Mesenchymal stem cell (in vitro differentiated cells and primary cell): Measurements from ENCODE around the gene SLC8A1.

ENCODE experiments used
- DNase-seq: peaks from one replicate; pipeline ENCODE4 v3.0.0-alpha.2; 2013
- H2AFZ ChIP-seq: one replicate; pipeline ENCODE4 v1.6.1; 2013; ENCODE audit warnings: low read depth, mild to moderate bottlenecking, control low read depth, inconsistent platforms, low read length, moderate library complexity
- H2AK5ac ChIP-seq: 2 replicates; pipeline ENCODE4 v1.6.1; 2013; ENCODE audit warnings: low read length, moderate library complexity, mild to moderate bottlenecking, inconsistent platforms; ENCODE audit not compliant: severe bottlenecking
- H2BK120ac ChIP-seq: one replicate; pipeline ENCODE4 v1.6.1; 2013; ENCODE audit warnings: low read depth, mild to moderate bottlenecking, inconsistent platforms, low read length, moderate library complexity
- H2BK12ac ChIP-seq, 2 experiments: one replicate each; pipeline ENCODE4 v1.6.1; 2013; ENCODE audit warnings: inconsistent platforms in 2 of 2, low read length in 2 of 2, mild to moderate bottlenecking in 2 of 2, moderate library complexity in 2 of 2, control low read depth in 1 of 2
- H2BK15ac ChIP-seq: one replicate; pipeline ENCODE4 v1.6.1; 2013; ENCODE audit warnings: mild to moderate bottlenecking, low read depth, inconsistent platforms; ENCODE audit not compliant: poor library complexity, severe bottlenecking
- H2BK5ac ChIP-seq: 2 replicates; pipeline ENCODE4 v1.6.1; 2013; ENCODE audit warnings: low read depth, mild to moderate bottlenecking, low read length, control low read depth, inconsistent platforms; ENCODE audit not compliant: poor library complexity, severe bottlenecking
- H3K14ac ChIP-seq, 2 experiments: one replicate each; pipeline ENCODE4 v1.6.1; 2013; ENCODE audit warnings: inconsistent platforms in 2 of 2, low read length in 2 of 2, control low read depth in 1 of 2, mild to moderate bottlenecking in 1 of 2, moderate library complexity in 1 of 2
- H3K18ac ChIP-seq, 2 experiments: one replicate each; pipeline ENCODE4 v1.6.1; 2013; ENCODE audit warnings: inconsistent platforms in 2 of 2, low read length in 2 of 2, control low read depth in 1 of 2, low read depth in 1 of 2, mild to moderate bottlenecking in 1 of 2
- H3K23ac ChIP-seq, 2 experiments: one replicate each; pipeline ENCODE4 v1.6.1; 2013; ENCODE audit warnings: inconsistent platforms in 2 of 2, low read length in 2 of 2, mild to moderate bottlenecking in 2 of 2, moderate library complexity in 2 of 2, control low read depth in 1 of 2
- H3K27ac ChIP-seq: 2 replicates; pipeline ENCODE4 v1.5.1; 2013; ENCODE audit warnings: mild to moderate bottlenecking, moderate library complexity, low read length, control low read depth, inconsistent platforms; ENCODE audit not compliant: poor library complexity, severe bottlenecking
- H3K27me3 ChIP-seq, 2 experiments: 2 replicates each; pipeline versions ENCODE4 v1.6.1 to v1.7.0; 2013; ENCODE audit warnings: low read length in 2 of 2, mild to moderate bottlenecking in 2 of 2, moderate library complexity in 2 of 2, control low read depth in 1 of 2, inconsistent platforms in 1 of 2; ENCODE audit not compliant: control insufficient read depth in 1 of 2, insufficient read depth in 1 of 2
- H3K36me3 ChIP-seq, 2 experiments: 2 replicates each; pipeline versions ENCODE4 v1.6.1 to v1.7.0; 2013; ENCODE audit warnings: low read length in 2 of 2, control low read depth in 1 of 2, inconsistent platforms in 1 of 2, low read depth in 1 of 2, mild to moderate bottlenecking in 1 of 2; ENCODE audit not compliant: insufficient read depth in 2 of 2, control insufficient read depth in 1 of 2
- H3K4ac ChIP-seq, 2 experiments: one replicate each; pipeline ENCODE4 v1.6.1; 2013; ENCODE audit warnings: inconsistent platforms in 2 of 2, low read length in 2 of 2, mild to moderate bottlenecking in 2 of 2, moderate library complexity in 2 of 2, control low read depth in 1 of 2, low read depth in 1 of 2
- H3K4me1 ChIP-seq: 2 replicates; pipeline ENCODE4 v1.6.1; 2013; ENCODE audit warnings: low read depth, low read length, control low read depth; ENCODE audit not compliant: control insufficient read depth, insufficient read depth
- H3K4me2 ChIP-seq: 2 replicates; pipeline ENCODE4 v1.6.1; 2013; ENCODE audit warnings: low read length, mild to moderate bottlenecking, inconsistent platforms; ENCODE audit not compliant: poor library complexity, severe bottlenecking
- H3K4me3 ChIP-seq, 2 experiments: 2 replicates each; pipeline versions ENCODE4 v1.5.1 to v1.7.0; 2013; ENCODE audit warnings: low read length in 2 of 2, mild to moderate bottlenecking in 2 of 2, control low read depth in 1 of 2, low read depth in 1 of 2; ENCODE audit not compliant: insufficient read depth in 1 of 2
- H3K79me1 ChIP-seq: replicated peaks from 2 replicates; pipeline ENCODE4 v1.6.1; 2013; ENCODE audit warnings: mild to moderate bottlenecking, control low read depth, low read length, inconsistent platforms; ENCODE audit not compliant: poor library complexity, severe bottlenecking
- H3K9ac ChIP-seq: 2 replicates; pipeline ENCODE4 v1.7.0; 2013; ENCODE audit warnings: mild to moderate bottlenecking, low read length, moderate library complexity
- H3K9me3 ChIP-seq: 2 replicates; pipeline ENCODE4 v1.7.0; 2013; ENCODE audit warnings: mild to moderate bottlenecking, low read length; ENCODE audit not compliant: control insufficient read depth
- H4K8ac ChIP-seq: one replicate; pipeline ENCODE4 v1.6.1; 2013; ENCODE audit warnings: inconsistent platforms, mild to moderate bottlenecking, low read length, moderate library complexity
- H4K91ac ChIP-seq: one replicate; pipeline ENCODE4 v1.6.1; 2013; ENCODE audit warnings: mild to moderate bottlenecking, low read length, inconsistent platforms
- WGBS: methylation state at CpG from one replicate; pipeline ENCODE4 v1.1.7; 2013; ENCODE audit warnings: mixed read lengths; 5-methylcytosine and 5-hydroxymethylcytosine counted together

The SLC8A1 gene

DNA sequence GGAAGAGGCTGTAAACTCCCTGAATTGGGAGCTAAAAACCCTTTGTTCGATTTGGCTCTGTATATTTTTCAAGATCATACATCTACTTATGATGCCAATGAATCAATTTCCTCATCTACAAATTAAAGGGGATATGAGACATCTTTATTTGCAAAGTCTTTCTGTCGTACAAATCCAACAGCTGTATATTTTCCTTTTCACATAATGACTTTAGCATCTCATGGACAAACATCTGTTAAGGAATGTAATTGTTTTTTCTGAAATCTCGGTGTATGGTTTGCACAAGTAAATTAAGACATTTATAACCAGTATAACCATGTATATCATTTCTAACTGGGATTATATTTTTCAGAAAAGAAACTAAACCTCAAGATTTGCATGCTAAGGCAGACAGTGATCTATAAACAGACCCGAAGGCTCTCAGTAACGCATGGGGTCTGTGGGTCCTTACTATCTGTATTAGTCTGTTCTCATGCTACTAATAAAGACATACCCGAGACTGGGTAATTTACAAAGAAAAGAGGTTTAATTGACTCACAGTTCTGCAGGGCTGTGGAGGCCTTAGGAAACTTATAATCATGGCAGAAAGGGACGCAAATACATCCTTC is 130.8 kb downstream of the SLC8A1 start:
- Histone ChIP-seq H3K9ac (no peak overlapping the region), H3K18ac (no peak overlapping the region), H3K14ac (no peak overlapping the region), H3K4me1 (peaks cover 3% of the 10 kb centered on the region), H3K23ac (no peak overlapping the region), H4K8ac (no peak overlapping the region), H2AK5ac (peak overlapping the region; percentile 14), H3K27me3 (no peaks in the 10 kb centered on the region), H2BK5ac (no peak overlapping the region), H3K27ac (no peak overlapping the region), H3K4ac (no peak overlapping the region), H2BK120ac (no peak overlapping the region), H3K79me1 (no peaks in the 10 kb centered on the region), H2BK12ac (no peak overlapping the region), H4K91ac (no peak overlapping the region), H2AFZ (no peak overlapping the region), H2BK15ac (no peak overlapping the region), H3K9me3 (no peaks in the 10 kb centered on the region), H3K4me2 (no peak overlapping the region), H3K36me3 (no peaks in the 10 kb centered on the region), H3K4me3 (no peak overlapping the region)
- DNase-seq, result no peak
- 100% methylated on average over 3 of the region's 7 CpGs for WGBS

DNA sequence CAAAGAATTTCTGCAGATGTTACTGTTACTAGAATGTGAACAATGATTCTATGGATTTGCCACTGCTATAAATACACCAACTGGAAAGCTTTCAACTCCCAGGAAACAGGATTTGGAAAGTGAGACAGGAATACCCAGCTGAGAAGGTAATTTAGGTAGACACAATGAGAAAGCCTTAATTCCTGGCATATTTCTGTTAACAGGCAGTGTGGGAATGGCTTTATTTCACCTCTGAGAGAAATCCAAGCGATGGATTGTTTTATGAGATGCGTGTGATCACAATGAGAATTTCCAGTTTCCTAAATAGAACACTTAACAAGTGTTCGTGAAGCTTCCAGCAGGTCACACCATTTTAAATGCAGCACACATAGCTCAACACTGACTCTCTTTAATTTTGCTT is 133.0 kb downstream of the SLC8A1 start:
- Histone ChIP-seq H2BK5ac (no peak overlapping the region), H3K4me2 (no peak overlapping the region), H3K23ac (no peak overlapping the region), H2BK15ac (no peak overlapping the region), H4K8ac (no peak overlapping the region), H2AFZ (no peak overlapping the region), H3K4me3 (no peak overlapping the region), H3K27ac (no peak overlapping the region), H3K9ac (no peak overlapping the region), H3K27me3 (no peaks in the 10 kb centered on the region), H2BK120ac (no peak overlapping the region), H3K14ac (no peak overlapping the region), H3K4ac (no peak overlapping the region), H3K18ac (no peak overlapping the region), H4K91ac (no peak overlapping the region), H3K79me1 (no peaks in the 10 kb centered on the region), H2BK12ac (no peak overlapping the region), H3K9me3 (peaks cover 6% of the 10 kb centered on the region), H3K36me3 (no peaks in the 10 kb centered on the region), H2AK5ac (no peak overlapping the region), H3K4me1 (no peaks in the 10 kb centered on the region)
- DNase-seq, result no peak
- WGBS, result 76% methylated on average over 3 of the region's 3 CpGs

- Histone ChIP-seq H2BK15ac (no peak overlapping the region), H3K18ac (no peak overlapping the region), H3K4me2 (no peak overlapping the region), H3K27me3 (no peaks in the 10 kb centered on the region), H4K8ac (no peak overlapping the region), H2AFZ (no peak overlapping the region), H3K4ac (no peak overlapping the region), H3K14ac (no peak overlapping the region), H3K9me3 (peaks cover 6% of the 10 kb centered on the region), H3K4me3 (no peak overlapping the region), H3K79me1 (no peaks in the 10 kb centered on the region), H2BK5ac (no peak overlapping the region), H3K27ac (no peak overlapping the region), H3K4me1 (no peaks in the 10 kb centered on the region), H3K23ac (no peak overlapping the region), H3K9ac (no peak overlapping the region), H2BK12ac (no peak overlapping the region), H2AK5ac (no peak overlapping the region), H4K91ac (no peak overlapping the region), H3K36me3 (no peaks in the 10 kb centered on the region), H2BK120ac (no peak overlapping the region)
- DNase-seq, result no peak
- 75% methylated on average over 1 of the region's 2 CpGs for WGBS
These were observed 134.1 kb downstream of the SLC8A1 start for GRCh38 chr2:40317761-40318160.

GRCh38 chr2:40317046-40317445 is 134.8 kb downstream of the SLC8A1 start:
- DNase-seq, result no peak
- Histone ChIP-seq H2BK120ac (no peak overlapping the region), H3K9ac (no peak overlapping the region), H3K4me2 (no peak overlapping the region), H3K14ac (no peak overlapping the region), H3K4me1 (no peaks in the 10 kb centered on the region), H2BK15ac (no peak overlapping the region), H2BK12ac (no peak overlapping the region), H3K9me3 (peaks cover 6% of the 10 kb centered on the region), H3K4me3 (no peak overlapping the region), H2AK5ac (no peak overlapping the region), H4K91ac (no peak overlapping the region), H4K8ac (no peak overlapping the region), H3K23ac (no peak overlapping the region), H3K27me3 (no peaks in the 10 kb centered on the region), H3K79me1 (no peaks in the 10 kb centered on the region), H3K18ac (no peak overlapping the region), H2BK5ac (no peak overlapping the region), H3K36me3 (no peaks in the 10 kb centered on the region), H3K4ac (no peak overlapping the region), H2AFZ (no peak overlapping the region), H3K27ac (no peak overlapping the region)
- no CpG with 5 or more reads among the region's 2 CpGs for WGBS
